ENCODE measurements around the gene PNMA8A. TPM values are rescaled to one million over a fixed set of nuclear protein-coding genes. Genes with fewer than 3 reads are reported as not detected.

Gene PNMA8A
- total RNA-seq, 4 donors from 2014 or later = 0.28 TPM; not detected in 3

GRCh38 chr19:46514589-46515289 lies 43.4 kb upstream of the PNMA8A start:
- no peak for DNase-seq
- Histone ChIP-seq H3K36me3 (no peaks in the 10 kb centered on the region), H3K4me1 (peaks cover 0 to 4% (median 1%) of the 10 kb centered on the region in 4 donors), H3K9me3 (no peaks in the 10 kb centered on the region), H3K4me3 (no peak overlapping the region), H3K27me3 (no peaks in the 10 kb centered on the region), H3K27ac (no peak overlapping the region)
- TF ChIP-seq, protein P1, sequence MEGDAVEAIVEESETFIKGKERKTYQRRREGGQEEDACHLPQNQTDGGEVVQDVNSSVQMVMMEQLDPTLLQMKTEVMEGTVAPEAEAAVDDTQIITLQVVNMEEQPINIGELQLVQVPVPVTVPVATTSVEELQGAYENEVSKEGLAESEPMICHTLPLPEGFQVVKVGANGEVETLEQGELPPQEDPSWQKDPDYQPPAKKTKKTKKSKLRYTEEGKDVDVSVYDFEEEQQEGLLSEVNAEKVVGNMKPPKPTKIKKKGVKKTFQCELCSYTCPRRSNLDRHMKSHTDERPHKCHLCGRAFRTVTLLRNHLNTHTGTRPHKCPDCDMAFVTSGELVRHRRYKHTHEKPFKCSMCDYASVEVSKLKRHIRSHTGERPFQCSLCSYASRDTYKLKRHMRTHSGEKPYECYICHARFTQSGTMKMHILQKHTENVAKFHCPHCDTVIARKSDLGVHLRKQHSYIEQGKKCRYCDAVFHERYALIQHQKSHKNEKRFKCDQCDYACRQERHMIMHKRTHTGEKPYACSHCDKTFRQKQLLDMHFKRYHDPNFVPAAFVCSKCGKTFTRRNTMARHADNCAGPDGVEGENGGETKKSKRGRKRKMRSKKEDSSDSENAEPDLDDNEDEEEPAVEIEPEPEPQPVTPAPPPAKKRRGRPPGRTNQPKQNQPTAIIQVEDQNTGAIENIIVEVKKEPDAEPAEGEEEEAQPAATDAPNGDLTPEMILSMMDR (IDR thresholded peaks at IDR 0.05) = no peak
- no peak for TF ChIP-seq POLR2A (IDR thresholded peaks at IDR 0.05)

DNA sequence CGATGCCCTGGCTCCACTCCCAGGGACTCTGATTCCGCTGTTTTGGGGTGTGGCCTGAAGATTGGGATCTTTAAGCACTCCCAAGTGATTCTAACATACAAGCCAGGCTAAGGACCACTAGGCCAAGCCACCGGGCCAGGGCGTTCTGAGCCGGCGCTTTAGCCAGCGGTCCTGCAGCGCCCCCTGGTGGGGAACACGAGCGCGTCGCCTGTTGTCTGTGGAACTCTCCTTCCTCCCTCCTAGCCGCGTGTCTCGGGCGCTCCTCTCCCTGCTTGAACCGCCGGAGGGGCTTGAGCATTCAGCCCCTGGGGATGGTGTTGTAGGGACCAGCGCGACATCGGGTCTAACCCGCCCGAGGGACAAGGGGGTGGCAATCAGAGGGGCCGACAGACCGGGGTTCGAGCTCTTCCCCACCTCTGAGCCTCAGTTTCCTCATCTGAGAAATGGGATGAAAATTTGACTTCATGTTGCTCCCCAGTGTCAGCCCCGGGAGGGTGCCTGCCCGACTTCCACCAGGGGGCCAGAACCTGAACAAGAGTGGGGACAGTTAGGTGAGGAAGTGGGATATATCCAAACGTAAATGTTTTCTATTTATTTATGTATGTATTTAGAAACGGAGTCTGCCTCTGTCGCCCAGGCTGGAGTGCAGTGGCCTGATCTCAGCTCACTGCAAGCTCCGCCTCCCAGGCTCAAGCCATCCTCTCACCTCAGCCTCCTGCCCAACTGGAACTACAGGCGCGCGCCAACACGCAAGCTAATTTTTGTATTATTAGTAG lies 42.3 kb upstream of the PNMA8A start:
- peak; percentile 56 to 85 (median 84) for DNase-seq
- Histone ChIP-seq H3K36me3 (no peaks in the 10 kb centered on the region), H3K4me1 (peaks cover 0 to 4% (median 1%) of the 10 kb centered on the region in 4 donors), H3K27ac (no peak overlapping the region), H3K9me3 (no peaks in the 10 kb centered on the region), H3K27me3 (no peaks in the 10 kb centered on the region), H3K4me3 (no peak overlapping the region)
- no peak for TF ChIP-seq POLR2A (IDR thresholded peaks at IDR 0.05)
- TF ChIP-seq, protein P1 (IDR thresholded peaks at IDR 0.05) = peak; percentile 75 to 94 (median 88)

DNA sequence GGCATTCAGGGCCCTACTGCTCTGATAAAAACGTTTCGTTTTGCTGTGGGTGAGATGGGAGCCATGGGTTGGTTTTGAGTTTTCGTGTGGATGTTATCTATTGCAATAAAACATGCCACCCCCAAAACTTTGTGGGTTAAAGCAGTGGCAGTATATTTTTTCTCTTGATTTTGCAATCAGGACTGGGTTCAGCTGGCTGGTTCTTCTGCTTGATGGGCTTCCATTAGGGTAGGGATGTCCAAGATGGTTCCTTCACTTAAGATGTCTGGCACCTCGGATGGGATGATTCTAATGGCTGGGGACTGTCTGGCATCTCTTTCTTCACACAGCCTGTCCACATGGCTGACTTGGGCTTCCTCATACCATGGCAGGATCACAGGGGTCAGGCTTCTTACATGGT lies 39.9 kb upstream of the PNMA8A start:
- no peak overlapping the region for H3K27ac ChIP-seq
- H3K36me3 ChIP-seq = no peaks in the 10 kb centered on the region
- H3K27me3 ChIP-seq = no peaks in the 10 kb centered on the region
- no peak for DNase-seq
- no peaks in the 10 kb centered on the region for H3K9me3 ChIP-seq
- H3K4me3 ChIP-seq = no peak overlapping the region
- peaks cover 0 to 4% (median 1%) of the 10 kb centered on the region in 4 donors for H3K4me1 ChIP-seq
- TF ChIP-seq, protein P1 (IDR thresholded peaks at IDR 0.05) = no peak

- Histone ChIP-seq H3K4me3 (no peak overlapping the region), H3K36me3 (no peaks in the 10 kb centered on the region), H3K27me3 (no peaks in the 10 kb centered on the region), H3K27ac (no peak overlapping the region), H3K4me1 (no peaks in the 10 kb centered on the region), H3K9me3 (no peaks in the 10 kb centered on the region)
- DNase-seq = no peak
- no peak for TF ChIP-seq POLR2A (IDR thresholded peaks at IDR 0.05)
- TF ChIP-seq, protein P1 (IDR thresholded peaks at IDR 0.05) = no peak
Measured at GRCh38 chr19:46508206-46508605, 36.8 kb upstream of the PNMA8A start.

- H3K4me3 ChIP-seq = no peak overlapping the region
- no peaks in the 10 kb centered on the region for H3K4me1 ChIP-seq
- no peaks in the 10 kb centered on the region for H3K9me3 ChIP-seq
- no peak overlapping the region for H3K27ac ChIP-seq
- no peaks in the 10 kb centered on the region for H3K36me3 ChIP-seq
- TF ChIP-seq, protein P1 (IDR thresholded peaks at IDR 0.05) = no peak
- no peak for TF ChIP-seq POLR2A (IDR thresholded peaks at IDR 0.05)
- no peak for DNase-seq
- H3K27me3 ChIP-seq = no peaks in the 10 kb centered on the region
Measured at GRCh38 chr19:46503848-46504453, 32.6 kb upstream of the PNMA8A start.

Data from Peyer's patch (tissue), 4 donors.